GM18907 (cell line): ENCODE measurements around the gene RNU1-2.
"Not testable (repeated sequence)": the region's sequence is repeated elsewhere in the genome, so short reads cannot be mapped to it uniquely, and the experiment has no call there.

Experiments
- ATAC-seq: cut with Tn5 transposase; IDR thresholded peaks from one replicate; pipeline ENCODE4 v1.9.1; 2021; ENCODE audit warnings: mild to moderate bottlenecking, moderate library complexity; ENCODE audit not compliant: unreplicated experiment

Gene RNU1-2

DNA sequence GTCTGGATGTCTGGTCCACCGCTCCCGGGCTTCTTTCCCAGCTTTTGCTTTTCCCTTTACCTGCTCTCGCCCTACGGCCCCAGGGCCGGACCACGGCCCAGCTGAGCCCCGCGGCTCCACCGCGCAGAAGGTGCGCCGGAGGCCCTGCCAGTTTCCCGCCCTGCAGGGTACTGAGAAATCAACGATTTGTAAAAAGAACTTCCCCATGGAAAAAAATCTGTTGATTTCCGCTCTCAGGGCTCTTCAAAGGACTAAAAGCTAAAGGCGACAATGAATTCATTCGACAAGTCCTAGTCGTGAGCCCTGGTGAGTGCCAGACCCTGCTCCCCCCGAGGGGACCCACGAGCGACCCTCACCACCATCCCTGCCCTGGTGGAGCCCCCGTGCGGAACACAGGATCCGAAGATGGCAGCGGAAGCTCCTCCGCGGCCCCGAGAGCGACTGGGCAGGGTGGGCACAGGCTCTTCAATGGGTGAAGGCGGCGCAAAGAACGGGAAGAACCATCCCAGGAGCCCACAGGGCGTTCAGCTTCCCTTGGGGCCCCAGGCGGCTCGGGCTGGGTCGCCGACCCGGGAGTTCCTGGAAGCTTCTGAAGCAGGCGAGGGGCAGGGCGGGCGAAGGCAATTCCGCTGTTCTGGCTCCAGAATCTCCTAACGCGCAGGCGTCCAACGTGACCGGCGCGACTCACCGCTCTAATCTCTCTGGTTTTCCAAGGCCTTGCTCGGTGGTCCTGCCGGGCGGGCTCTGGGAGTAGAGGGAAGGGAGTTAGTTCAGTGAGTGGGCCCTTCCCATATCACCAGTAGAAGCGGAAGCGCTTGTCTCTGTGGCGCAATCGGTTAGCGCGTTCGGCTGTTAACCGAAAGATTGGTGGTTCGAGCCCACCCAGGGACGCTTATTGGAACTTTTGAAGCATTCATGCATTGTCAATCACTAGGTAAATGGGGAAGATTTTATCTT, 6.6 kb upstream of the RNU1-2 start:
- no peak for ATAC-seq

DNA sequence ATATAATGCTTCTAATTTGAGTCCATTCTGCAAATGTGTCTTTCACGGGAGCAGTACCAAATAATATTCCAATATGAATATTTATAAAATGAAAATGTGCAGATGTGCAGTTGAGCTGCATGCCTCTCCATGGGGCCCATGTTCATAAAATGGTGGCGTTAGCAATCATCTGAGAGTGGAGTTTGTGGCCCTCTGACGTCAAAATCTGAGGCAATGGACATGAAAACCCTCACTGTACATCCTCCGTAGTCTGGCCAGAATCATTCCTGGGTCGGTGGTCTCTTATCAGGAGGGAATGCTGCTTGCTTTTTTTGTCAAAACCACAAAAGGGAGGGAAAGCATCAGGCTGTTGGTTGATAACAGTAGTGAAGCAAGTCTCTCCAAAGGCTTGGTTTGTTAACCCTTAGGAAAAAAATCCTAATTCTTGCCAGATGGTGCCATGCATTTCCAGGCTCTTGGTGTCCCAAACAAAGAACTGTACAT, 5.2 kb upstream of the RNU1-2 start:
- not testable (repeated sequence) for ATAC-seq

DNA sequence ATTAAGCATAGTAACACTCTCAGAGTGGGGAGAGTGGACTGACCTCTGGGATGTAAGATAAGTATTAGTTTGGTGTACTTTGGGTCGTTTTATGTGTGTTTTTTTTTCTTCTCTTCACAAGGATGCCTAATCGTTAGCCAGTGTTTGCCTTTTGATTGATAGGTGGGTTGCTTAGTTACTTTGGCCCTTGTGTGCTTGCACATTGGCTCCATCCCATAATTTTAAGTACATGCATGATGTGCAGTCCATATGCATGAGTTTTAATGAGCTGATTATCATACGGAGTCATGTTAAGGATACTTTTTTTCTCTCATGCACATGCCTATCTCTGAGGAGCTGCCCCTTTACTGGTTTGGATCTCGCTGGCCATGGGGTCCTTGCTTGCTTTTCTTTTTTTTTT, 4.7 kb upstream of the RNU1-2 start:
- not testable (repeated sequence) for ATAC-seq

DNA sequence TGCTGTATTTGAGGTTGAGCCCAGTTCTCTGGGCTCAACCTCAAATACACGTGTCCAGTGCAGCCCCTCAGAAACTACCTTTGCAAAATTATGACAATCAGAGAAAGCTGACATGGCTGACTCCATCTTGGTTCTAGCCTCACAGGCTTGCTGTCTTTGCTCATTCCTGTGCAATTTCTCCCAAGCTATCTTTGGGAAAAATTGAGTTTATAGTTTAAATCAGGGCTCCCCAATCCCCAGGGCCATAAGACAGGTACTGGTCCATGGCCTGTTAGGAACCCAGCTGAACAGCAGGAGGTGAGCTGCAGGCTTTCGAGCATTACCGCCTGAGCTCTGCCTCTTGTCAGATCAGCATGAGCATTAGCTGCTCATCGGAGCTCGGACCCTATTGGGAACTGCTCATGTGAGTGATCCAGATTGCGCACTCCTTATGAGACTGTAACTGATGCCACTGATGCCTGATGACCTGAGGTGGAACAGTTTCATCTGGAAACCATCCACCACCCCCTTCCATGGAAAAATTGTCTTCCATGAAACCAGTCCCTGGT, 2.7 kb upstream of the RNU1-2 start:
- ATAC-seq = not testable (repeated sequence)

DNA sequence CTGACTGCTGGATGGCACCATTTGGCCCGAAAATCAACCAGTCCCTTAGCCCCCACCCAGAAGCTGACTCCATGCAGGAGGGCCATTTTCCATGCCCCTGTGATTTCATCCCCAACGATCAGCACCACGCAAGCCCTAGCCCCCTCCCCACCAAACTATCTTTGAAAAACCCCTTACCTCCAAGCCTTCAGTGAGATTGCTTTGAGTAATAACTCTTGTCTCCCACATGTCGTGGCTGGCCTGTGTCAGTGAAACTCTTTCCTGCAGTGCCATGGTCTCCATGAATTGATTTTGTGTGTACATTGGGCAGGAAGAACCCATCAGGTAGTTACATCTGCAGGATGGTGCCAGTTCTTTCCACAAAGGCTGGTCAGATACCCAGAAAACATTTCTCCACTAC, 2.0 kb upstream of the RNU1-2 start:
- not testable (repeated sequence) for ATAC-seq

DNA sequence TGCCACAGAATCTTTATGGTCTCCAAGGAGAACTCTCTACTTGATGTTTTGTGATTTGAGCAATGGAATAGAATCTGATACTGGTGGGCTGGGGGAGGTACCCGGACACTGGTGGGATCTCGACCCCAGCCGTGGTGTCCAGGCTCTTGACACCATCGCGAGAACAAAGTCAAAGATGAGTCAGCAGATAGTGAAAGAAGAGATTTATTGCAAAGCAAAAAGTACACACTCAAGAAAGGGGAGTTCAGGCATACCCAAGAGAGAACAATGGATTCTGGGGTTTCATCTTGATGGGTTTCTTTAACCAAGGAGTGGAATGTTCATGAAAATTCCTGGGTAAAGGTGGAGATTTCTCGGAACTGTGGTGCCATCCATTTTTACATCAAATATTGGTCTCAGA, 1.4 kb upstream of the RNU1-2 start:
- not testable (repeated sequence) for ATAC-seq

DNA sequence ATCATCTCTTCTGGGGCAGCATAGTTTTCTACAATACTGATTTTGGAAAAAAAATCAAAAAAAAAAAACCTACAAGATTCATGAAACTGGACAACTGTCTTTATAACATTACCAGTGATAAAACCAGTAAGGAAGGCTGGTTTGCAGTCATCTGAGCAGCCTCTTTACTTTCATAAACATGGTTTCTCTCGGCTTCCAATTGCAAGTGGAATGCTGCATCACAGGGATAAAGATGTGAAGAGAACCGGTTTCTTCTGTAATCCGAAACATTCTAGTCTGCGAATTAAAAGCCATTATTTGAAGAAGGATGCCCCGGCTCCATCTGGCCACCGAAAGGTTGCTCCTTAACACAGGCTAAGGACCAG, 565 bp upstream of the RNU1-2 start:
- not testable (repeated sequence) for ATAC-seq

DNA sequence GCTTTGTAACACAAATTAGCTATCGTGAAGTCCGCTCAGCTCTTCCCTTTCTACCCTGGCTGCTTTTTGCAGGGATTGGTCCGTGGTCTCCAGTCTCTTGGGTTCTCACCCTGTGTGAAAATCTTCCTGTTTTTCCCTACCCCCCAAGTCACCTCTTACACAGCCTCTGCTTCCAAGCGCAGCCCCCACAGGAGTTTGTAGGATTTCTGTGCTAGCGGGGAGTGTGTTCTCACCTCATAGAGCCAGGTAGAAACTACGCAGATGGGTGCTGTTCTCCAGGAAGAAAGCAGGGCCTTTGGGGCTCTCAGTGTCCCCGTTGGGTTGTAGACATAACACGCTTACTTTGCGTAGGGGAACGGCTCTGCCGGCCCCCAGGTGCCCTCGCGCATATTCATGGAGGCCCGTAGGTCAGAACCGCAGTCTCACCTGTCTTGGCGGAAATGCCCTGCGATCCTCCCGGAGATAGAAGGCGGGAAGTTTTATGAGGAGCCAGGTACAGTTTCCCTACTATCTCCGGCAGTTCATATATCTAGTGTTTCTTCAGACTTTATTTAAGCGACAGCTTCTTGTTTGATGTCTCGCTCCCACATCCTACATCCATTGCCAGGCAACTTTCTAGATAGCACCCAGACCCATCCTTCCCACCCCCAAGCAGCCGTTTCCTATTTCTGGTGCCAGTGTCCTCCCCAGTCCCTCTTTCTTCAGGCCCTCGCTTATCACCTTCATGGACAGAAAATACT, 706 bp downstream of the RNU1-2 start:
- not testable (repeated sequence) for ATAC-seq

DNA sequence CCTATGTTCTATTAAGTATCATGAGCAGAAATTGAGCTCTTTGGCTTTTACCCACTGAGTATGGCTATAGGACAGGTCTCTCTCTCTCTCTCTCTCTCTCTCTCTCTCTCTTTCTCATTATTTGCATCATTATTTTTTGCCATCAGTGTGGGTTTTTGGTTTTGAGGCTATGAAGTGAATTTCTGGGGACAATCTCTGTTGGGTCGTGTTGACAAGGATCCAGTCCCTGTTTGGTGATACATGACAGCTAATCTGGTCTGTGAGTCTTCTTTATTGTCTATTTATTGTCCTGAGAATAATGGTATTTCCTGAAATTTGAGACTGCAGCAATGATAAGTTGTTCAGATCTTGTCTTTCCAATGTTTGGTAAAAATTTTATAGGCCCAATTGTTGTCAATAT, 1.9 kb downstream of the RNU1-2 start:
- not testable (repeated sequence) for ATAC-seq

DNA sequence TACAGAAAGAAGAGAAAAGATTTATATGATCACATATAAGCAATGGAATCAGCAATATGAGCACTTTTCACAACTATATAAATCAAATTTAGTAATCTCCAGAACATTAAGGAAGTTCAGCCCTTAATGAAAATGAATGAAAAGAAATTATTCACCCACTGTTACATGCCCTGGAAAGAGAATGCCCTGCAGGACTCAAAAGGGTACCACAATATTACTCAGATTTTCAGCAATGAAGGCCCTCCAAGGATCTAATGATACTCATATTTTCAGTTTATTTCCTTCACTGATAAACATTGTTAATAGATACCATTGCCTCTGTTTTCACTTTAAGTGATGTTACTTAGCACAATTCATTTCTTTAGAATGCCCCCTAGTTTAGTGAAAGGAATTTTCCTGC, 2.5 kb downstream of the RNU1-2 start:
- not testable (repeated sequence) for ATAC-seq

DNA sequence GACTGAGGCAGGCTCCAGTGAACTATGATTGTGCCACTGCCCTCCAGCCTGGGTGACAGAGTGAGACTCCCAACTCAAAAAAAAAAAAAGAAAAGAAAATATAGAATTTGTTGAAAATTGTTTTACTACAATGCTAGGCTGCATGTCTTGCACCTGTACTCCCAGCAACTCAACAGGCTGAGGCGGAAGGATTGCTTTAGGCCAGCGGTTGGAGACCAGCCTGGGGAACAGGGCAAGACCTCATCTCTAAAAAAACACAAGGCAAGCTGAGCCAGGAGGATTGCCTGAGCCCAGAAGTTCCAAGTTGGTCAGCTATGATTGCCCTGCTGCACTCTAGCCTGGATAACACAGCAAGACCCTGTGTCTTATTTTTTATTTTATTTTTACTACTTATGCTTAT, 3.2 kb downstream of the RNU1-2 start:
- not testable (repeated sequence) for ATAC-seq

DNA sequence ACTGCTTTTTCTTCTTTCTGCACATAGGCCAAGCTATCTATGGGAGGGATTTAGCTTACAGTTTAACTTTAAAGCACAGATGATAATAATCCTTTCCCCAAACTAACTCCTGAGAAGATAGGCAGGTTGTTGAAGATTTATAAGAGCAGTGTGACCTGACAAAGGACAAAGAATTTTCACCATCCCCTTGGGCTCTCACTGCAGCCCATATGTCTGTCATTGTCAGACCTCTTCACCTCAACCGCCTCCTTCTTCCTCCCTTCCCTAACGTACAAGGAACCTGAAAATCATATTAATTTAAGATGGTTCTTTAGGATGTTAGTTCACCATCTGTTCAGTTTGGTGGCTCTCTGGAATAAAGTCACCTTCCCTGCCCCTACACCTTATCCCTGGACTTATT, 5.0 kb downstream of the RNU1-2 start:
- ATAC-seq = no peak

DNA sequence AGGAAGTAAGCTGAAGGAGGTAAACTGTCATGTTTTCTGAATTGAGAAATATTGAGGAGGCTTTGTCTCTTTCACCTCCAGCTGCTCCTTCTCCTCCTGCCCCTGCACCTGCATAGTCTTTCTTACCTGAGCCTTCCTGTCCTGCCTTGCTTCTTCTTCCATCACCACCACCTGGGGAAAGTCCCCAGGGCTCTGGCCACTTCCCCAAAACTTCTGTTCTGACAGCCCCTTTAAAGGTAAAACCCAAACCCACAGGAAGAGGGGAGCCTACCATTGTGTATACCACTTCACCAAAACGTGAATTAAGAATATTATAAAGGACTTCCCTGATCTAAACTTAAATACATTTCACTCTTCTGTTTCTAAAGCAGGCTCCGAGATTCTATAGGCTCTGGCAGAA, 5.6 kb downstream of the RNU1-2 start:
- not testable (repeated sequence) for ATAC-seq

DNA sequence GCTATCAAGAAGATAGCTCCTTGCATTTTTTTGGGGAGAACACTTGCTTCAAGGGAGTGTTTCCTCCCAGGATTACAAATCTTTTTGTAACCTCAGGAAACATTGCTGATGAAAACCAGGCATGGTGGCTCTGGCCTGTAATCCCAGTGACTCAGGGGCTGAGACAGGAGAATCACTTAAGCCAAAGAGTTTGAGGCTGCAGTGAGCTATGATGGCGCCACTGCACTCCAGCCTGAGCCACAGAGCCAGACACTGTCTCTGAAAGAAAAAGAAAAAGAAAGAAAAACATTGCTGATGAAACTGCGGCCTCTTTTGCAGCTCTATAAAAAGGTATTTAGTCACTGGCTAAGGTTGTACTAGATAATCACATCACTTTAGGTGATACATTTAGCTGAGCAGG, 7.3 kb downstream of the RNU1-2 start:
- ATAC-seq = no peak

DNA sequence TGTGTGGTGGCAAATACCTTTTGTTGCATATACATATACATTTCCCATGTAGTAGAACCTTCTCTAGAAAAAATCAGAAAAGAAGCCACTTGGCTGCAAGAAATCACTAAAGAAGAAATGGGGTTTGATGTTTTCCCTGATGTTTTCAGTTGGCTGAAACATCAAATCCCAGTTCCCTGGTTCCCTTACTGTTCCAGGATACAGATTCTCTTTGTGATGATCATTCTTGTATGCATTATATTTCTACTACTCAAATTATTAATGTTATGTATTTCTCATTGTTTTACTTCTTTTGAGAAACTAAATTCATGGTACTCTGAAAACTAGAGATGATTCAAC, 7.6 kb downstream of the RNU1-2 start:
- ATAC-seq = no peak

DNA sequence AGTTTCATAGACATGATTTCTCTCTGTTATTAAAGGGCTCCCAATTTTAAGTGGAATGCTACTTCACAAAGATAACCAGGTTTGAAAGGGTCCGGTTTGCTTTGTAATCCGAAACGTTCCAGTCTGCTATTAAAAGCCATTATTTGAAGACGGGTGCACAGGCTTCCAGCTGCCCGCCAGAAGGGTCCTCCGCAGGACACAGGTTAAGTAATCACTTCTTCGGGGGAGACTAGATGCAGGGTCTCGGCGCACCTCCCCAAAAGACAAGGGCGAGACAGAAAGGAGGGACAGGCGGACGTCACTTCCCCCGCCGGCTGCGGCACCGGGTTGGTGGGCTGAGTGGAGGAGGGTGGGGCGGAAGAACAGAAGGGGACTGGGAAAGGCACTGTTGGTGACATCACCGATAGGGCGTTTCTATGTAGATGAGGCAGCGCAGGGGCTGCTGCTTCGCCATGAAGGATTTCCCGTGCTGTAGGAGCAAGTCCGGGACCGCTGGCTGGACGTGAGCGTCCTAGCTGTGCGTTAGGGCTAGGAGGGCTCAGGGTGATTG, 8.9 kb downstream of the RNU1-2 start:
- ATAC-seq = peak; percentile 92

DNA sequence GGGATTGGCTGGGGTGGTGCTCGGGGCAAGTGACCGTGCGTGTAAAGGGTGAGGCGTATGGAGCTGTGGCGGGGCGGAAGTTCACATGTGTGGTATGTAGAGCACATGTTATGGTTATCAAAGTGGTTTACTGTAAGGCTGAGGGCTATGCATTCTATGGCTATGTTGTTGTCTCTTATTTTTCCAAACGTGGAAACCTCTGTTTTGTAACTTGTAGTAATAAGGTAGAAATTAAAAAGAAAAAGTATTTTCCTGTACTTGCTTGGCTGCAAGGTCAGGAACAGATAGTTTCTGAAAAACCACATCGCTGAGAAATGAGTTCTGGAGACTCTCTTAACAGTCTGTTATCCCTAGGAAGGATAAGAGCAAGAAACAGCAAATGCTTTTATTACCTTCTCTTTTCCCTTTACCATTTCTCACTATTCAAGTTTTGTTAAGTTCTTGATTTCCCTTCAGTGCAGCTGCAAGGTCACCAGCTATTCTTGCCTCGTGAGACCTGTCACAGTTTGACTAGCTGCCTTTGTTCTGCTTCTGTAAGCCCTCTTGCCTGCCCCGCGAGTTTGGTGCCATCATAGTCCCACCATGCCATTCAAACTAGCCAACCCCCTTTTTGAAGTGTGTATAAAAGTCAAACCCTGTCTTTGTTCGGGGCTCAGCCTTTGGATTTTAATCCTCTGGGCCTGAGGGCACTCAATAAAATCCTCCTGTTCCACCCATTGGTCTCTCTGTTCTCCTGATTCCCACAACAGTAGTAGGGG, 9.5 kb downstream of the RNU1-2 start:
- peak; percentile 81 for ATAC-seq

DNA sequence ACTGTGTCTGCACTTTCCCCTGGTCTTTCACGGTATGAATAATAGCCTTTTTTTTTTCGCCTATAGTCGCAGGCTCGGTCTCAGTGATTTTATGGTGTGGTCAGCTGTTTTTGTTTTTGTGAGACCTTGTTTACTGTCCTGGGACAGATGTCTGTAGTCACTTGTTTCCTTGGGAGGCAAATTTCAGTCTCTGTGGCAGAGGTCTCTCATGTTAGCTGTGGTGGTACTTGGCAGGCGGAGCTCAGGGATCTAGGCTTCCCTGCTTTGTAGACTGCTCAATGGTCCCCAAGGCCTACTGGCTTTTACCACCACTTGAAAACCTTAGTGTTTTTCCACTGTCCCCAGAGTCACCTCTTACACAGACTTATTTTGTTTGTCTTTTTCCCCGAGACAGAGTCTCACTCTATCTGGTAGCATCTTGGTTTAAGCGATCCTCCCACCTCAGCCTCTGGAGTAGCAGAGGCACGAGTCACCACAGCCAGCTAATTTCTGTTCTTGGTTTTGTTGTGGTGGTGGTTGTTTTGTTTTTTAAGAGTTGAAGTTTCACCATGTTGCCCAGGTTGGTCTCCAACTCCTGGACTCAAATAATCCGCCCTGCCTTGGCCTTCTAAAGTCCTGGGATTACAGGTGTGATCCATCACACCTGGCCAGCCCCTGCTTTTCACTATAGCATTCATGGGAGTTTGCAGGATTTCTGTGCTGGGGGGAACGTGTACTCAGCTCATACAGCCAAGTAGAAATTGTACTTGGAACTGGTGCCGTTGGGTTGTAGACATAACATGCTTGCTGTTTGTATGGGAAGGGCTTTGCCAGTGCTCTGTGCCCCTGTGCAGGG, 10.3 kb downstream of the RNU1-2 start:
- no peak for ATAC-seq

DNA sequence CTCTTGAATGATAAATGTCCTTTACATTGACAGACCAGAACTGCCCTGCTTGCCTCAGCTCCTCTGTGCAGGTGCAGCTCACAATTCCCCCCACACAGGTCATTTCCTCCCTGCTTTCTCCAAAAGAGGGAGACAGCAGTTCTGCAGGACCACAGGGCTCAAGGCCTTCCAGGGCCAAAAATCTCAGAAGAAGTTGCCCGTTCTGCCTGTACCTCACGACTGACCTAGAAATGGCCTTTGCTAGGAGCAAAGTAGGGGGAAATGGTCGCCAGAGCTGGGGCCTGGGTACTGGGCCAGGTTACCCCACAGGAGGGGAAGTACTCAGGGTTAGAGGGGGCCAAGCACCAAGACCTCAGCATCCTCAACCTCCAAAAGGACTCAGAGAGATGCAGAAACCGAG, 11.1 kb downstream of the RNU1-2 start:
- no peak for ATAC-seq
